HG02610 (cell line): ENCODE data around the gene ZNF554.
"Not testable (repeated sequence)": the region's sequence is repeated elsewhere in the genome, so short reads cannot be mapped to it uniquely, and the experiment has no call there.

Experiments used
- ATAC-seq: cut with Tn5 transposase; IDR thresholded peaks from one replicate; pipeline ENCODE4 v1.9.1; 2021; ENCODE audit warnings: mild to moderate bottlenecking, moderate library complexity; ENCODE audit not compliant: unreplicated experiment

The ZNF554 gene

DNA sequence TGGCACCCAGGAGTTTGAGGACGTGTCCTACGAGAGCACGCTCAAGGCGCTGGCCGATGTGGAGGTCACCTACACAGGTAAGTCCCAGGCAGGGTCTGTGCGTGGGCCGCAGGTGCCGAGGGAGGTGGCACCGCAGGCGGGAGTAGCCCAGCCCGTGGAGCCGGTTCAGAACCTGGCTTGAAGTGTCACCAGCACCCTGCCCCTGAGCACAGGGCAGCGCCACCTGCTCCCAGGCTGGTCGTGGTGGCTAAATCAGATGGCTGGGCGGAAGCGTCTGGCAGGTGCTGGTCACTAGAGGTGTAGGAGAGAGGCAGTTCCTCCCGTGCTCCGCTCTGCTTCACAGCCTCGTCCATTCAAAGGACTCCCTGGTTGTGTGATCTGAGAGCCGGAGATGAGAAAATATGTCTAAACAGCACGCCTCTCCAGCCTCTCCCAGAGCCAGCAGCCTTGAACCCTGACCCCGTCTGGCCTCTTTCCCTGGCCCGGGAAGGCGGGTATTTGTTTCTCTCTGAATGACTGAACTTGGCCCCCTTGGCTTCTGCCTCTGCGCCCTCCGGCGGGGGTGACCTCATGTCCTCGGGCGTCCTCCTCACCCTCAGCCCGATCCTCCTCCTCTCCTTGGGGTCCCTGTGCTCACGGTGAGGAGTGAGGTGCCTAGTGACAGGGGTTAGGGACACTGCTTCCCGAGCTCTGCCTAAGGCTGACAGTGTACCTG lies 29.0 kb upstream of the ZNF554 start:
- ATAC-seq: no peak

- ATAC-seq: no peak
Observed at GRCh38 chr19:2791440-2791839, 28.2 kb upstream of the ZNF554 start.

- no peak for ATAC-seq
Observed at GRCh38 chr19:2791876-2792275, 27.8 kb upstream of the ZNF554 start.

- ATAC-seq: not testable (repeated sequence)
Observed at GRCh38 chr19:2792666-2793065, 27.0 kb upstream of the ZNF554 start.

DNA sequence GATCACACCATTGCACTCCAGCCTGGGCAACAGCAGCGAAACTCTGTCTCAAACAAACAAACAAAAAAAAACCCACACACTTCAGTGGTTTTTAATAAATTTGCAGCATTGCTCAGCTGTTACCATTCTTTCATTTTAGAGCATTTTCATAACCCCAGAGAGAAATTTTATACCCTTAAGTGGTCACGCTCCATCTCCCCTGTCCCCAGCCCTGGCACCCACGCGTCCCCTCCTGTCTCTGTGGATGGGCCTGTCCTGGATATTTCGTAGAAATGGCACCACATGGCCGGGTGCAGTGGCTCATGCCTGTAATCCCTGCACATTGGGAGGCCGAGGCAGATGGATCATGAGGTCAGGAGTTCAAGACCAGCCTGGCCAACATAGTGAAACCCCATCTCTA lies 26.5 kb upstream of the ZNF554 start:
- ATAC-seq: no peak

DNA sequence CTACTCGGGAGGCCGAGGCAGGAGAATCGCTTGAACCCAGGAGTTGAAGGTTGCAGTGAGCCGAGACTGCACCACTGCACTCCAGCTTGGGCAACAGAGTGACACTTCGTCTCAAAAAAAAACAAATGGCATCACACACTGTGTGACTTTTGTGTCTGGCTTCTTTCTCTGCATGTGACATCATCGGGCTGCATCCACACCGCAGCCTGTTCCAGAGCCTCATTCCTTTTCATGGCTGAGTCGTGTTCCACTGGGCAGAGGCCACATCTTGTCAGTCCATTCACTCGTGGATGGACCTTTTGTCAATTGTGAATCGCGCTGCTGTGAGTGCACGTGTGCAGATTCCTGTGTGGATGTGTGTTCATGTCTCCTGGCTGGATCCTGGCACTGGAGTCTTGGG lies 26.1 kb upstream of the ZNF554 start:
- no peak for ATAC-seq

- ATAC-seq: no peak
Observed at GRCh38 chr19:2795827-2796658, 23.6 kb upstream of the ZNF554 start.

DNA sequence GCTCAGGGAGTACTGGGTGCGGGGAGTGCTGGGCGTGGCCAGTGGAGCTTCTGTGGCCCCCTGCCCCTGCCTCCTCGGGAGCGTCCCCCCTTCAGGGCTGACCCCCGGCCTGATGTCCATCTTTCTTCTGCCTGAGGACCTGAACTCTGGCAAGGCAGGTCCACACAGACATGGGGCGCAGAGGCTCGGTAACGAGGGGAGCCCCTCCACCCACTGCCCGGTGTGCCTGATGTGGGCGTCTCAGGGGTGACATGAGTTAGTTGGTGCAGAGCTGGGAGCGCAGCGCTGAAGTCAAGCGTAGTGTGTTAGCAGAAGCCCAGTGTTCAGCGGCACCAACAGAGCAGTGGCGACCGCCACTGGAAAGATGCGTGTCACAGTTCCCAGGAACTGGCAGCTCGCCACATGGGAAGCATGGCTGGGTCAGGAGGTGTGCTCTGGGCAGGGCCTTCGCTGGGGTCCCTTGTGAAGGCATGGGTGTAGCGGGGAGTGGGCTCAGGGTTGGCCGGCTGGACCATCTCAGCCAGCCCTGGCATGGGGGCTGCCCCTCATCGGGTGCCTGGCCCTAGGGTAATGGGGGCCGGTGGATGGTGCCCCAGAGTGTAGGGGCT lies 22.9 kb upstream of the ZNF554 start:
- no peak for ATAC-seq

GRCh38 chr19:2797280-2797679 lies 22.4 kb upstream of the ZNF554 start:
- no peak for ATAC-seq

- ATAC-seq: no peak
Observed at GRCh38 chr19:2798158-2798685, 21.4 kb upstream of the ZNF554 start.

GRCh38 chr19:2798733-2799132 lies 20.9 kb upstream of the ZNF554 start:
- ATAC-seq: no peak

GRCh38 chr19:2799273-2800020 lies 20.2 kb upstream of the ZNF554 start:
- no peak for ATAC-seq

- ATAC-seq: no peak
Observed at GRCh38 chr19:2800506-2800905, 19.2 kb upstream of the ZNF554 start.

GRCh38 chr19:2802826-2803225 lies 16.8 kb upstream of the ZNF554 start:
- no peak for ATAC-seq

DNA sequence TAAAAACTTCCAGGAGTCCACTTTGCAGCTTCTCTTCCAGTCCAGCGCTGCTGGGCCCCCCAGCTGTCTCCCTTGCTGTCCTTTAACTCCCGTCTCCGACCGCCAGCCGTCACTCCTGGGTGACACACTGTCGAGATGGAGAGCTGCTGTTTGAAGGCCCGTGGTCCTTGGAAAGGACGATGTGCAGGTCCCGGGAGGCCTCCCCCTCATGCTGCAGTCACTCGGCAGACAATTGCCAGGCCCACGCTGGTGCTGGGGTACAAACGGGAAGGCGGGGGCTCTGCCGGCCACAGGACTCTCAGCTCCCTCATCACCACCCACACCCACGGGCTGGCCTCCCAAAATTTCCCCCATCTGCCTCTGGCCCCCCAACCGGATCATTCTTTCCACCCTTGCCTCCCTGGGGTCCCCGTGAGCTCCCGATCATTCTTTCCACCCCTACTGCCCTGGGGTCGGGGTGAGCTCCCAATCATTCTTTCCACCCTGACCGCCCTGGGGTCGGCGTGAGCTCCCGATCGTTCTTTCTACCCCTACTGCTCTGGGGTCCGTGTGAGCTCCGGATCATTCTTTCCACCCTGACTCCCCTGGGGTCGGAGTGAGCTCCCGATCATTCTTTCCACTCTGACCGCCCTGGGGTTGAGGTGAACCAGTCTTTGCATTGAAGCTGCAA lies 16.0 kb upstream of the ZNF554 start:
- ATAC-seq: no peak

DNA sequence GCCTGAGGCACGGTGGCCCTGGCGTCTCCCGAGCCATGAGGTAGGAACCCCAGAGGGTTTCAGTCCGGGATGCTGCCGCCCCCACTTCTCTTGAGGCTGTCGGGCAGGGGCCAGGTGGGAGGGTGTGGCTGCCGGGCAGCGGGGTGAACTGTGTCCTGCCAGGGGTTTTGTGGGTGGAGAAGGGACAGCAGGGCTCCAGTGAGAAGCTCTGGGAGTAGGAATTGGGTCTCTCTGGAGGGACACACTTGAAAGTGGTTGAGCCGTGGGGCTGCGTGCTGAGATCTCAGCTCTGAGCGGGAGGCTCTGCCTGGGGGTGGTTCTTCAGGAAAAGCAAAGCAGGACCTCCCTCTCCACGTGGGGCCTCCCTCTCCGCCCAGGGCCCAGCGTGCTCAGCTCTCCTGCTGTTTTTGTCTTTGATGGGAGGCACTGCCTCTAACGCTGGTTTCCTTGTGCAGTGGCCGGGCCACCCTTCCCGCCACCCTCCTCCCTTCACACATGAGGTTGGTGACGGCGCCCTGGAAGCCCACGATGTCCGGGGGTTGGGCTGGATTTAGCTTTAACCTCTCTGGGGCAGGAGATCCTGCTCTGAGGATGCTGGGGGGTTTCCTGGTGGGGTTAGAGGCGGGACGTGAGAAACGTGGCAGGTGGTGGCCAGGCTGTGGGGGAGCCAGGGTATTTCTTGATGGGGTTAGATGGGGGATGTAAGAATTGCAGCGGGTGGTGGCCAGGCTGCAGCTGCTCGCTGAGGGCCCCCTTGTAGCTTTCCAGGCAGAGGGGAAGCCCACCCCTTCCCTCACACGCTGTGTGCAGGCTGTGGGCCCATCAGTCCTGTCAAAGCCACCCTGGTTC lies 15.3 kb upstream of the ZNF554 start:
- no peak for ATAC-seq

DNA sequence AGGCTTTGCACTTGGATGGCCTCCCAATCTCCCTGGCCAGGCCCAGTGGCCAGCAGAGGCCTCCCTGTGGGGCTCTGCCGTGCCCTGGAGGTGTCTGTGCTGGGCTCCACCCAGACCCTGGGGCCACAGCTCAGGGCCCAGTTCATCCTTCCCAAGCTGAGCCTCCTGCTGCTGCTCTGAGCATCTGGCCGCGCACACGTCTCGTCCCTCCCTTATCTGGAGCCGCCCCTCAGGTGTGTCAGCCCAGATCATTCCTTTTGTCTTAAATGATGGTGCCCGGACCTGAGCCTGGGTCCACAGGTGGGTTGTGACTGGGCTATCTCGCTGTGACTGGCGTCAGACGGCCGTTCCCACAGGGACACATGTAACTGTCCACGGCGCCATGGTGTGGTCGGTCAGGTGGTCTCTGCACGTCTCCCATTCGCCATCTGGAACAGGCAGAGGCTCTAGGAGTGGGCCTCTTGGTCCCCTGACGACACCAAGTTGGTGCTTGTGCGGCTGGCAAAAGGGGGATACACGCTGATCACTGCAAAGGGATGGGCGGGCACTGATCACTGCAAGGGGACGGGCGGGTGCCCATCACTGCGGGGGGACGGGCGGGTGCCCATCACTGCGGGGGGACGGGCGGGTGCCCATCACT lies 14.3 kb upstream of the ZNF554 start:
- no peak for ATAC-seq

DNA sequence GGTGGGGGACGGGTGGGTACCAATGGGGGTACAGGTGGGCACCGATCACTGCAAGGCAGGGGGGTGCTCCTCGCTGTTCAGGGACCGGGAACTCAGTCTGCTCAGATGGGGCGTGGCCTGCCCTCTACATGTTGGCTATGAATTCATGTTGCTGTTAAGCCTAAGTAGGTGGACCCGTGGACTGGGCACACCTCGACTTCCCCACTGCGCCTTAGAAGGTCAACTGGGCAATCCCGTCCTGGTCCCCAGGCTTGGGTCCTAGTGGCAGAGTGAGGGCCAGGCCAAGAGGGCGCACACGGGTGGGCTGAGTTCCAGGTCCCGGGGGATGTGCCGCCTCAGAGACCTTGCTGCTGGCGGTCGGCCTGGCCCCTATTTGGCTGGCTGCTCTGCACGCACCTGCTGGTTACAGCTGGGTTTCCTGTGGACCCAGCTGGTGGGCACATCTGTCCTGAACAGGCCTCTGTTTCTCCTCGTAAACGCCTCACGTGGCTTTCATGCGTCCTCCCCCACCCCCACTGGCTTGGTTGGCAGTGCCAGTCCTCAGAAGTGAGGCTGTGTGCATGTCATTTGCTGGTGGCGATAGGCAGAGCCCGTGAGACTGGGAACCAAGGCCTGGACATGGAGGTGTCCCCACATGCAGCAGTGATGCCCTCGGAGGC lies 13.5 kb upstream of the ZNF554 start:
- no peak for ATAC-seq
